Stromal cell of bone marrow (primary cell): ENCODE measurements around the gene LHFPL2.

Source experiments
- DNase-seq: peaks from one replicate; pipeline ENCODE4 v3.0.0-alpha.2; 2012; ENCODE audit warnings: low read depth

The LHFPL2 gene

DNA sequence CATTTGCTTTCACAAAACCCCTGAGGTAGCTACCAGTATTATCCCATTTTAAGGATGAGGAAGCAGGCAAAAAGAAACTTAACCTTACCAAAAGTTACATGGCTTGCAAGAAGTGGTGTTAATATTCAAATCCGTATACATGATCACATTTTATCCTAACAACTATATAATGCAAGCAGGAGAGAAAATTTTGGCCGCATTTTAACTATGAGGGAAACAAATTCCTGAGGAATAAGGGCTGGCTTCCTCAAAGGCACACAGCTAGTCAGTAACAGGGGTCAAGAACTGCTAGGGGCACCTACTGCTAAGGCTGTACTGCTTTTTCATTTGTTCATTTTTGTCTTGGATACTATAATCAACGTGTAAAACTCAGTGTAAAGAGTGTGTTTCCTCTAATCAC is 81.0 kb downstream of the LHFPL2 start:
- DNase-seq = no peak

DNA sequence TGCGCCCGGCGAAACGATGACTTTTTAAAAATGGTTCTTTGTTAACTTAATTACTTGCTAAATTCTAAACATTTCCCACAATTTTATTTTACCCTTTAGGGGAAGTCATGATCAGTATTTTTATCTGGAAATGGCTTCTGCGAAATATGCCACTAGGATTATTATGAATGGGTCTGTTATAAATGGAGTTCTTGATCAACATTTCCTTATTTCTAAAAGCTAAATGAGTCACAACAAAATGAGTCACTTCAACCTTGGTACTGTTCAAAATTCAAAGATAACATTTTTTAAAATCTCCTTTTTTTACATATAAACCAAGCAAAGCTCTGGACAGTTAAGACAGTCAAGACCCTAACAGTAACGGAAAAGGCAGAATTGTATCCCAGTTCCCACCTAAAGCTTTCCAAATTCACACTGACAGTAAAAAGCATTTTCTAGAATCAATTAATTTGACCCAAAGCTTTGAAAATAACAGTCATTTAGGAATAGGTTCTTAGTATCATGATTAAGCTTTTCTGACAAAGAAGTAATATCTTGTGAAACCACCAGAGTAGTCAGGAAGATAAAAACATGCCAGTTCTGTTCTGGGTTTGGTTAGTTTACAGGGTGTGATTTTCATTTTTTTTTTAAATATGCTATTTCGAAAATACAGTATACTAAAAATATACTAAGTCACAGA is 81.7 kb downstream of the LHFPL2 start:
- no peak for DNase-seq

DNA sequence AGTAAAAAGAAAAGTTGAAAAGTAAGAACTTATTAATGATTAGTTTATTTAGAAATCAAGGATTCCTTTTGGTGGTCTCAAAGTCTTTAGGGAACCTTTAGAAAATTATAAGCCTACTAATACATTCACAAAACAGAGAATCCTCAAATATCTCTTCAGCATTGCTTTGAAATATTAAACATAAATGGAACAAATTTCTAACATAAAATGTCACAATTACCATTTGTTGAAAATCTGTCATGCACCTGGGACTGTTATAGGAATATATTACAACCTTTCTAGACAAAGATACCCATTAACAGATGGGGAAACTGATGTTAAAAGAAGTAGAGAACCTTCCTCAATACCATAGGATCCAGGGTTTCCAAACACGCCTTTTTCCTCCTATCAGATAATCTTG is 83.2 kb downstream of the LHFPL2 start:
- DNase-seq = no peak

DNA sequence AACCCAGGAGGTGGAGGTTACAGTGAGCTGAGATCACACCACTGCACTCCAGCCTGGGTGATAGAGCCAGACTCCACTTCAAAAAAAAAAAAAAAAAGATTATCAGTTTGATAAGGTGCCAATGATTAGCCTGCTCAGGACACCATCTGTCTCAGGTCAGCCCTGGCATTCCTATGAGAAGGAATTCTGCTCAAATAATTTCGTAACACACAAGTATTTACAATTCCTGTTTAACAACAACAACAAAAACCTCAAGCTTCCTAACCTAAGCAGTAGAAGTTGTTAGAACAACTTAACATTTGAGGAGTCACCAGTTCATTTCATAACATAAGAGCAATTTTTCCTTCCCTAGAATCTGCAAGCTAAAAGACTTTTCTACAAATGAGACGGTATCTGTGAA is 85.0 kb downstream of the LHFPL2 start:
- DNase-seq = no peak

DNA sequence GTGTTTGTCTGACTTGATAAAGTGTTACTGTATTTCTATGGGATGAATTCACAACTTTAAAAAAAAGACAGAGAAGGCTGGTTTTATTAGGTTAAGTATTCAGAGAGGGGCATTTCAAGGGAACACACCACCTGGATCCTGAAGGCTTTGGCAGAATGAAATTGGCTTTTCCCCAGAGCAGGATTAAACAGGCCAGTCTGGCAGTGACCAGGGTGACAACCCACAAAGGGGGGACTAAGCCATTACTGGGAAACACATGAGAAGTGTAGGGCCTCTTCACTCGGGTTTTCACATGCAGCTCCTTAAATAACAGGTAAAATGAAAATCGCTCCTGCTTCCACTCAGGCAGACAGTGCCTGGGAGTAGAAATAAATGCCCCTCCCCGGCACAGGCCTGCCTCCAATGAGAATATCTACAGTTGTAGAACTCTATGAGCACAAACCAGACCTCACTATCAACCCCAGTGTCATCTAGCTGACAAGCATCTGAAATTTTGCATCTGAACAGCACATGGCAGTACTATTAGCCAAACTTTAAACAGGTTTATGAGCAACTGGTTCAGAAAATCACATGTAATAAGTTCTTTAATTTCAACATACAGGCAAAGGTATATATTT is 85.8 kb downstream of the LHFPL2 start:
- no peak for DNase-seq

DNA sequence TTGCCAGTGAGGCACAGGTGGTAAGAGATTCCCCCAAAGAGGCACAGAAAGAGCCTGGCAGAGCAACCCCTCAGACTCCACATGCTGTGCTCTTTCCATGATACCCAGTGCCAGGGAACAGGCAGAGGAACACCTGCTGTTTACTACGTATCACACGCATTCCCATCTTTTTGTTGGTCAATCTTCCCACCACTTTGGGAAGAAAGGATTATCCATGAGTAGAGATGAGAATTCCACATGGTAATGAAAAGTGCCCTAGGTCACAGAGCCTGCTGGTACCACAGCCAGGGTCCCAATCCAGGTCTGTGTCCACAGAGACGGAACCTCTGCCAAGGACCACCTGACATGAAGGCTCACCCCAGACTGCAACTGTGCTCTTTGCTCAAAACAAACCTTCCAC is 86.6 kb downstream of the LHFPL2 start:
- no peak for DNase-seq

DNA sequence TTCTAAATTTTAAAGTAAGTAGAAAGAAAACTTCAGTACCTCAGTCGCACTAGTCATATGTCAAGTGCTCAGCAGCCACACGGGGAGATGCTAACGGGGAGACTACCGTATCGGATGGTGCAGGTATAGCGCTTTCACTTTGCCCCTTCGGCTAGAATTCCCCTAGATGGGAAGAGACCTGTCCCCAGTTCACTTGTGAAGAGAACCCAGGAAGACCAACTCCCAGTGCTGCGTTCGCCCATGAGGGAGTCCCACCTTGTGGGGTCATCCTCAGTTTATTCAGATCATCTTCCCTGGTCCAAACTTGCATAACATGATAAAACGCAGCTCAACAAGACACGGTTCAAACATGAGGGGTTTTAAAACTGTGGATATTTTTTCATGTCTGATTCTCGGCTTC is 87.3 kb downstream of the LHFPL2 start:
- DNase-seq = no peak

DNA sequence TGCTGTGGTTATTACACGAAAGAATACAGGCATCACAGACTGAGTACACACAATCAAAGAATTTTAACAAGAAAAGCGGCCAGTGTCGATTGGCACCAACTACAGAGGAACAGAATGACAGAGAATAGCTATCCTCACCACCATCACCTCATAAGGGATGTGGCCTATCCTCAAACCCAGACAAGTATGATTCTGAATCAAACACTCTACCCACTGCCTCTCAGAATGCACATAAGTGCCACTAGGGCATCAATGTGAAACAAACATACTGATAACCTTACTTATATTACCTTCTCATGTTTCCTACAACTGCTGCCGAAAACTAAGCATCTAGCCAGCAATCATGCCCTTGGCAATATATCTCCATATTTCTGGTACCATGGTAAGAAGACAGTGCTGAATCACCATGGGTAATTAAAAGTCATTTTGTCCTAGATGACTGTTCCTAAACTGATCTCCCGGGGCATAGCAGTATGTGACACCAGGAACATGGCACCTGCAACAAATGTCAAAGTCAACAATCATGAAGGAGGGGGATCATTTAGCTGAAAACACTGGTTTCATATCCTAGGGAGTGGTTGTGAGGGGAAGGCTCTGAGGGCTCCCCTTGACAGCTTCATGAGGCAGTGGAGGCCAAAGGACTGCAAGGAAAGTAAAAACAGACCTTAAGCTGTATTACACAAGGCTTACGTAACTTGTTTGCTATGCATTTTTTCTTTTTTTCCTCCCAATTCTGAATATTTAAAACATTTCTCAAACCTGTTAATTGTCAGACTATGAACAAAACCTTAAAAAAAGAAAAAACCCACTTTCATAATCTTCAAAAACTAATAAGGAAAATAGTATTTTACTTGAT is 88.3 kb downstream of the LHFPL2 start:
- no peak for DNase-seq

DNA sequence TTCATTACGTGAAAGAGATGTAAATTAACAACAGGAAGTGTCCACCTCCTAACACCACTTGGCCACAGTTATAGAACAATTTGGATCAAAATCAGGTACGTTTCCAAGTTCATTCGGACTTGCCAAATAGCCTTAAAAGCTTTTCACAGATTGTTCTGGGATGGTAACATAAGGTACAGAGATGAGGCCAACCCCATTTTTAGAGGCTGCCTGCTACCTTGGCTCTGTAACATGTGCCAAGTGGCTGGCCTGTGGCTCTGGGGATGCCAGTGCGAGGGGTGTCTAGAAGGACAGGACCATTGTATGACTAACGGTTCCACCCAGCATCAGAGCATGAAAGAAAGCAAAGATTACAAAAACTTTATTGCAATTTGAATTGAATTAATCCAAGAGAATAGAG is 91.0 kb downstream of the LHFPL2 start:
- DNase-seq = no peak

DNA sequence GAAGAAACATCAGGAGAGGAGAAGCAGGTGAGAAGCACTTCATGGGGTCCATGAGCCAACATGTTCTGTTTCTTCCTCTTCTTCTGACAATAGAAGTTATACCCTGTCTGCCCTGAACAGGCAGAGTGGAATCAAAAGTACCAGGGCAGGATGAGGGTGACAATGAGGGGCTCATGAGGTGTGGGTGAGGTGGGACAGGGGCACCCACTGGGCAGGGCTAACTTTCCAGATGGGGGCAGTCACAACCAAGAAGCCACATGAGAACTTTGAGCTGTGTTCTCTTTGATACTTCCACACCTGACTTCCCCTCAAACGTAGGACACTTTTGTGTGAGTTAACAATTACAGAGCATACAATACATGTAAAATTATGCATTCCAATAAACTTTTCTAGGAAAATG is 92.7 kb downstream of the LHFPL2 start:
- no peak for DNase-seq

DNA sequence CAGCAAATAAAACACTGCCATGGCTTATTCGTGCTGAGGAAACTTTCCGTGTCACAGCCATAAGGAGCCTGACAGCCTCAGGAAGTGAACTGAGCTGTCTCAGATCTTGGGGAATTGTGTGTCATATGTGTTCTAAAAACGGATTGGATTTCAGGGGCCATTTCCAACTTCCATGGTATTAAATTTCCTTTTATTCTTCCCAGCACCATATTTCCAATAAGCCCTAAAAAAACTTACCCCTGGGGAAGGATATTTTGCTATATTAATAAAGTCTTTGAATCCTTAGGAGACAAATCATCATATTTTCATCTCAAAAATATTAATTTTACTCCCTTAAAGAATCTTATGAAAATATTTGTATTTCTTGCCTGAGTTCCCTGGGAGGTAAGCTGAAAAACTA is 93.9 kb downstream of the LHFPL2 start:
- peak; percentile 48 for DNase-seq

DNA sequence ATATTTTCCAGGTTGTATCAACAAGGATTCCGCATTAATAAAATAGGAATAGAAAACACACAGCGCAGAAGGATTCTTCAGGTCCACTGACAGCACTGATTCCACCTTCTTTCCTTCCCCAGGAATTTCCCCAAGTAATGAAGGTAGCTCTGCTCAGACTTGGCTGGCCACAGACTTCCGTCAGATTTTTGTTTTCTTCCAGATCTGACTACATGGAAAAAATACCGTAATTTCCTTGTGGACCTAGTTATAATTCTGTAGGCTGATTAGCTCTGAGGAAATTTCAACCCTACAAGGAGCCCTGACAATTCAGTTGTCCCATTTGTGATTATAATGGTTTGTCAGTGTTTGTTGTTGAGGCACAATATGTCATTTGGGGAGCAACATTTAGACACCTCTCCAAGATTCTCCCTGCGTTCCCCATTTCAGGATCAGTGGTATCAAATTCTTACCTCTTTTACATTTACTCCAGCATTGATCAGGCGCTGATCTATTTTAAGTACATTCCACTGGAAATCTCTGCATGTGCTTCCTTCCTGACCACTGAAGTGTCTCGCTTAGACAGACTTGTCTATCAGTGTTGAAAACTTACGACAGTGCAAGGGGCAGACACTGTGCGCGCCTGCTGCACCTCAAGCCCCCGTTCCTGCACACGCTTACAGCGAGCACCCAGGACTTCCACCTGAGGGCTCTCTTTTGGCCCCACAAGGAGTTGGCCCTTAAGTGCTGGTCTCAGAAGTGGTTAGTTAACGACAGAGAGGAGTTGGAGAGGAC is 94.8 kb downstream of the LHFPL2 start:
- no peak for DNase-seq

DNA sequence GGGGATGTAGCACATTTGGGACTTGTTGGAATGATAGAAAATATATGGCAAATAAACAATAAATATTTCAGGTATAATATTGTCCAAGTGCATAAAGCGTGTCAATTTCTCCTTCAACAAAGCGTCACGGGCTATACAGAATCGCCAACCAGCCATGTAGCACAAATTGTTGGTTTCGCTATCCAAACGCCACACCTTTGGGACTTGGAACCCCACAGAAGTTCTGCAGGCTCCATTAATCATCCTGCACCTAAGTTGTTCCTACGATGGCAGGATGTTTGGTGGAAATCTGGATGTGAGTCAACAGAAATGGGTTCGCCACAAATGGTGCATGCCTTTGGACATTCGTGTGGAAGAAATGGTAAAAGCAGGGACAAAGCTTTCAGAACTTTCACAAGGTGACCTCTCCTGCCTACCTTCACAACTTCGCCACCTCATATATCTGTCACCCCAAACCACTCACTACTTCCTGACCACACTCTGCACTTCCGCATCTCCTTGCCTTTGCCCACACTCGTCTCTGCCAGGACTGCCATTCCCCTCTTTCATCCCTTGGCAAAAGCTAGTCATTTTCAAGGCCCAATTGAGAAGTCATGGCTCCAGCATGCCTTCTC is 95.7 kb downstream of the LHFPL2 start:
- no peak for DNase-seq

DNA sequence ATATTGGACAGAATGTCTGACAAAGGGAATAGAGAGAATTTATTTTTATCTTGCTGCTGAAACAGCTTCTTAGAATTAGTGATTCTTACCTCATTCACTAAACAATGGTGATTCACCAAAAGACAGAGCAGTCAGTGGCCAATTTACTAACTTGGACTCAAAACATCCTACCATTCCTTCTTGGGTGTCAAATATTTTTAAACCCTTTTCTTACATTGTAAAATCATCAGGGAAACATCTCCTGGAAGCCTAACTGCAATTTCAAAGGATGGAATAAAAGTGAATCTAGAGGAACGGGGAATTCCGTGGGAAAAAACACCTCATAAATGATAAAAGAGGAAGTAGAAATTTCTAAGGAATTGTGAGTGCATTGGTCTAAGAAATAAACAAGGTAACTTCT is 97.7 kb downstream of the LHFPL2 start:
- no peak for DNase-seq

DNA sequence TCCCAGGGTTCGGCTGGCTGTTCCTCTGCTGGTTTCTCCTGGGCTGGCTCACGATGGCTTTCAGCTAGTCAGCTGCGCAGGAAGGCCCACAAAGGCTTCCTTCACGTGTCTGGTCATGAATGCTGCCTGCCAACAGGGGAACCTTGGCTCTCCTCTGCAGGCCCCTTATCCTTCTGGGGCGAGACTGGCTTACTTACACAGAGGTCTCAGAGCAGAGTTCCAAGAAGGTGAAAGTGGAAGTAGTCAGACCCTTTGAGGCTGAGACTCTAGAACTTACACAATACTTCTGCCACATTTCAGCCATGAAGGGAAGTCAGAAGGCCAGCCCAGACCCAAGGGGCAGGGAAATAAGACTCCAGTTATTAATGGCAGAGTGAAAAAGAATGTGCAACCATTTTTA is 99.5 kb downstream of the LHFPL2 start:
- DNase-seq = no peak

DNA sequence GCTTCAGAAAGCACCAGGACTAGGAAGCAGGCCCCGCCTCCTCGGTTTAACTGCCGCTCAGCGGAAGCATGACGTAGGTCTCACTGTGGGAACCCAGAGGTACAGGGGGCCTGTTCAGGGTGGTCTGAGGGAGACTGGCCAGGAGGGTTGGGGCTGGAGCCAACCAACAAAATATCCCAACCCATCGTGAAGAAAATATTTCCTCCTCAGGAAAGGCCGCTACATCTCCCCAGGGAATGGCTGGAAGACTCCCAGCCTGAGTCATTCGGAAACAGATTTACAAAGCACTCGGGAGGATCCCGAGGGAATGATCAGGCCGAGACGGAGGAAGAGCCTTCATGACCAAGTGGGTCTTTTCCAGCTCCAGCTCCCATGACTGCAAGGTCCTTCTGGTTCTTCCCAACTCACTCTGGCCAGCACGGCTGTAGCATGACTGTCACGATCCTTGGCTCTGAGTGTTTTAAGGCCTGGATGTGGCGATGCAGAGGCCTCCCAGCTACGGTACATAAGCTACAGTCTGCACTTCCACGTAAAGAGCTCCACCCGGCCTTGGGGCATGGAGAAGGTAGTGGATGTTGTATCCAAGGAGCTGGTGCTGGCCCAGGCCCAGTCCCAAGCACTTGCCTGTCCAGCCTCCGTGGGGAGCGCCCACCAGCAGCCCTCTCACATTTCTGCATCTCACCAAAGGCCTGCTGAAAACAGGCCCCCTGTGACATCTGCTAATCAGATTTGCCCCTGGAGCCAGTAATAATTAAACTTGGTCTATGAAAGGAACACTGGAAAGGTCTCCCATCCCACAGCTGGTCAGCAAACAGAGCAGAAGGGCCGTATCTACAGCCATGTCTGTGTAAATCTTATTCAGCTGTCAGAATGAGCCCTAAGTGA is 100.6 kb downstream of the LHFPL2 start:
- peak; percentile 99 for DNase-seq

DNA sequence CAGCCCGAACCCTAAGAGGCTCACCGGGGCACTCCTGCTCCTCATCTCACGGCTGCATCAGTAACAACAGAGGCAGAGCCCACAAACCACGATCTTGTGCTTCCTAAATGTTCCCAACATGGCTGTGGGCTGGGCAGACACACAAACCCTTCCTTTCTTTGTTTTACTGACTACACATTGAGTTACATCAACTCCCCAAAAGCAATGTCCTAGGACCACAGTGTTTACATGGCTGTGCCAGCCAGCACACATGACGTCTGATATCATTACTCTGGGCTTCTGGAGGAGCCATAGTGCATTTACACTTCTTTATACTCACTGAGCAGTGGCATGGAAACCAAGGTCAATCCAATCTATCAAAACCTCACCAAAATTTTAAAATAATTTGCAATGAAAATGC is 101.4 kb downstream of the LHFPL2 start:
- DNase-seq = no peak

DNA sequence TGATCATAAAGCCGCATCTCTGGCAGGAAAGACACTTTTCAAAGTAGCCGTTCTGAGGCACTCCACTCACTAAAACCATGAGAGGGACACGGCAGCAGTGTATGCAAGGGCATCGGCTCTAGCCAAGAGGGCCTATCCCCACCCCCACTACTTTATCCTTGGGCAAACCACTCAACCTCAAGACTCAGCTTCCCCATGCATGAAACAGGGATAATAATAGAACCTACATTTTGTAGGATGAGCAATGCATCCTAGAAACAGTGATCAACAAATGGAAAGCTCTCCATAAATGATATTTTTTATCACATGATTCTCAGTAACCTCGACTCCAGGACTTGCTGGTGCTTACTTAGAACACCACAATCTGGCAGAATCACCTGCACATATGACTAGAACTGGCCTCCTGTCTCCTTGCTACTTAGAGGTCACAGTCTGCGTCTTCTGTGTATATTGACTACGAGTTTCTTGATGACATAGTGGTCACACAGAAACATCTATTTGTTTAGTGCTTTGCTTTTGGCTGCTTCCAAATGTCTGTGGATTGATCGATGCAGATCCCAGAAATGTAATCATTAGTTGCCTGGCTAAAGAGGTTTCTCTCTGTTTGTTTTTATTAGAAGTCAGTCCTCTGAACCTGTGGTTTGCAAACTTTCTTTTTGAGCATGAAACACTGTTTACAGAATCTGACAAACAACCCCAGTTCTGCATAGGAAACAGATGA is 102.1 kb downstream of the LHFPL2 start:
- DNase-seq = no peak

DNA sequence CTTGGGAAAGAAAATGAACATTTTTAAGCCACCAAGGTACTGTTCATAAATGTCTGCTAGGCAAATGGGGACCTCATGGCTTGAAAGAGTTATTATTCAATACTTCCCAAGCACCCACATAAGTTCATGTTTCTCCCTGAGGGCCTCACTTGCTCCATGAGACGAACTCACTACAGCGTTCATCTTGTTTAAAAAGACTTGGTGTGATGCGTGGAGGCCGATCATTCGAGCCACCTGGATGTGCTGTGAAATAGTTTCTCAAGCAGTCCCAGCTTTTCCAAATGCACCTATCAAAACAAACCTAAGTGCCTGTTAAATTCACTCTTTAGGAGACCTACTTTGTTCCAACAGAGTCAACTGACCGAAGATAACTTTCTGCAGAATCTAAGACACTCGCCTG is 103.2 kb downstream of the LHFPL2 start:
- DNase-seq = no peak

DNA sequence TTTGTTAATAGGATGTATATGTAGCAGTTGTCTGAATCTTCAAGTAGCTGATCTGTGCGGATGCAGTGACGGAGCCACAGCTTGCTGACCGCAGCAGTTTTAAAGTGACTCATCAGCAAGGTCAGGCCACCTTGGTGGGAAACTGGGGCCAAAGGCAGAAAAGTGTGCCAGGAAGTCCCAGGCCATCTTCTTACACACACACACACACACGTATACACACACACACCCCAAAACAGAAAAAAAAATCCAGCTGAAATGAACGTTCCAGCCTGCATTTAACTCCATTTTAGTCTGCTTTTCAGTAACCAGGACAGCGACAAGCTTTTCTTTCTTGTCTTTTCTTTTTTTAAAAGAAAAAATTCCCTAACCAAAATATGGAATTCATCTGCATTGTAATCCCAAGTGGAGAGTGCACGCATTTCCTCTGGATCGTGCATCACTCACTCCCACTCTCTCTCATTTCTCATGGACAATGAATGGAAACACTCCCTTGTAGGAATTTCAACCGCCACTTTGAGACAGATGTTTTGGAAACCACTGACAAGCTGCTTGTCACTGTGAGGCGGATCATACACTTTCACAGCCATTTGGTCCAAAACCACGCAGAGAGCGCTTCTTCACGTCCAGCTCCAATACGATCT is 103.9 kb downstream of the LHFPL2 start:
- no peak for DNase-seq
